Stimulated activated CD4-positive, alpha-beta T cell treated with anti-CD3 and anti-CD28 coated beads, TNF-alpha, amount 100 ng/mL, for 48 hours (primary cell): Measurements from ENCODE around the gene MPV17L2.
"Not testable (repeated sequence)": the region's sequence is repeated elsewhere in the genome, so short reads cannot be mapped to it uniquely, and the experiment has no call there.

Experiments
- DNase-seq, 3 donors: peaks; one replicate each; pipeline ENCODE4 v3.0.0-alpha.2; 2020; ENCODE audit warnings: low read depth in 3 of 3

Gene MPV17L2

GRCh38 chr19:18192673-18193387 is at the start of gene MPV17L2:
Gene MPV17L2, plus strand, starts transcription at chr19:18193218. Its CDS starts 64 bp downstream, at chr19:18193282.
- peak; percentile 96 to 98 (median 97) for DNase-seq

DNA sequence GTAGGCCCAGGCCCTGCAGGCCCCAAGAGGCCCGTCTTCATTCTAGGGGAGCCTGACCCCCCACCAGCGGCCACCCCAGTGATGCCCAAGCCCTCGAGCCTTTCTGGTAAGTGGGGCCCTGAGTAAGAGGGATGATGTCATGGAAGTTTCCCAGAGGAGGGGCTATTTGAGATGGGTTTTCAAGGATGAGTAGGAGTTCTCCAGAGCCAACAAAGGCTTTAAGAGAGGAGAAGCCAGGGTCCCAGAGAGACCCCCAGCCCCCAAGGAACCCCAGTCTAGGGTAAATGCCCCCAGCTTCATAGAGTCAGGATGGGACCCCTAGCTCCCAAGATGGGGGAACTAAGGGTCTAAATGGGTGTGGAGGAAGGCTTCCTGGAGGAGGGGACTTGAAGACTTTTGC is 49.1 kb upstream of the MPV17L2 start:
- no peak for DNase-seq

DNA sequence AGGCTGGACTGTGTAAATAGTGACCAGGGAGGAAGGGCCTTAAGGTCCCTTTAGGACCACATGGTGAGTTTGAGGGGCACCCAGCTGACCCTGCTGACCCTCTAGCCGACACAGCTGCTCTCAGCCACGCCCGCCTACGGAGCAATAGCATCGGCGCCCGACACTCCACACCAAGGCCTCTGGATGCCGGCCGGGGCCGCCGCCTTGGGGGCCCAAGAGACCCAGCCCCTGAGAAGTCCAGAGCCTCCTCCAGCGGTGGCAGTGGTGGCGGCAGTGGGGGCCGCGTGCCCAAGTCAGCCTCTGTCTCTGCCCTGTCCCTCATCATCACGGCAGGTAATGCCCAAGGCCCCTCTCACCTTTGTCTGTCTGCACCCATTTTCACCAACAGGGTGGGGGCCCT is 48.7 kb upstream of the MPV17L2 start:
- no peak for DNase-seq

DNA sequence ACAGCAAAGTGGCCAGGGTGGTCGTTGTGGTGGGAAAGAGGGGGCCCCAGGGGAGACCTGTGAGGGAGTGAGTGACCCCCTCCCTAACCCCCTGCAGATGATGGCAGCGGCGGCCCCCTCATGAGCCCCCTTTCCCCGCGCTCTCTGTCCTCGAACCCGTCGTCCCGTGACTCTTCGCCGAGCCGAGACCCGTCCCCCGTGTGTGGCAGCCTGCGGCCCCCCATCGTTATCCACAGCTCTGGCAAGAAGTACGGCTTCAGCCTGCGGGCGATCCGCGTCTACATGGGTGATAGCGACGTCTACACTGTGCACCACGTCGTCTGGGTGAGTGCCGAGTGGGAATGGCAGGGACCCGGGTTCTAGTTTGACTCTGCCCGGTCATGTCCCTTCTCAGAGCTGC is 48.1 kb upstream of the MPV17L2 start:
- no peak for DNase-seq

DNA sequence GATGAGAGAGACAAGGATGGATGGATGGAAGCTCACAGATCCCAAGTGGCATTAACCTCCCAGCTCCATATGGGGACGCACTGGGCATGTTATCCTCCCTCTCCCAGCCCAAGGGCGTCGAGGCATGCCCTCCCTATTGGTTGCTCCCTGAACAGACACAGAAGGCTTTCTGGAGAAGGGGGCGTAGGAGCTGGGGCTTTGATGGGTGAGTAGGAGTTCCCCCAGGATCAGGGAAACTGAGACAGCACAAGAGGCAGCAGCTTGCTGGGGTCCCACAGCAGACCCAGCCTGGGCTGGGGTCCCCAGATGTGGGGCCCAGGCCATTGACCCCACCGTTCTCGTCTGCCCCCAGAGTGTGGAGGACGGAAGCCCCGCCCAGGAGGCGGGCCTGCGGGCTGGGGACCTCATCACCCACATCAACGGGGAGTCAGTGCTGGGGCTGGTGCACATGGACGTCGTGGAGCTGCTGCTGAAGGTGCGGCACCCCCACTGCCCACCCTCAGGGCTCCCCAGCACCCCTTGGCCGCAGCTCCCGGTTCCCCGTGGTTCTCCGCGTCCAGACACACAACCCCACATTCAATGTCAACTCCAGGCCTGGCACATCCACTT is 47.5 kb upstream of the MPV17L2 start:
- DNase-seq = no peak

DNA sequence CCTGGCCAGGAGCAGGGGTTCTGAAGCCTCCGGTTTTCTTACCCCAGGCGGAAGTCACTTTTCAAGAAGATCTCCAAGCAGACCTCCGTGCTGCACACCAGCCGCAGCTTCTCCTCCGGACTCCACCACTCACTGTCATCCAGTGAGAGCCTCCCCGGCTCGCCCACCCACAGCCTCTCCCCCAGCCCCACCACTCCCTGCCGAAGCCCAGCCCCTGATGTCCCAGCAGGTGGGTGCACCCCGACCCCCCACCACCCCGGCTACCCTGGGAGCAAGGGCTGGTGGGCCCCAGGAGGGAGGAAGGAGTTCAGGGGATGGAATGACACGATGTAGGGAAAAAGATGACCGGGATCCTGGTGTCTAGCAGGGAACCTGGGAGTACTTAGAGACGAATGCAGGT is 45.6 kb upstream of the MPV17L2 start:
- no peak for DNase-seq

GRCh38 chr19:18149596-18149975 is 43.4 kb upstream of the MPV17L2 start:
- no peak for DNase-seq

DNA sequence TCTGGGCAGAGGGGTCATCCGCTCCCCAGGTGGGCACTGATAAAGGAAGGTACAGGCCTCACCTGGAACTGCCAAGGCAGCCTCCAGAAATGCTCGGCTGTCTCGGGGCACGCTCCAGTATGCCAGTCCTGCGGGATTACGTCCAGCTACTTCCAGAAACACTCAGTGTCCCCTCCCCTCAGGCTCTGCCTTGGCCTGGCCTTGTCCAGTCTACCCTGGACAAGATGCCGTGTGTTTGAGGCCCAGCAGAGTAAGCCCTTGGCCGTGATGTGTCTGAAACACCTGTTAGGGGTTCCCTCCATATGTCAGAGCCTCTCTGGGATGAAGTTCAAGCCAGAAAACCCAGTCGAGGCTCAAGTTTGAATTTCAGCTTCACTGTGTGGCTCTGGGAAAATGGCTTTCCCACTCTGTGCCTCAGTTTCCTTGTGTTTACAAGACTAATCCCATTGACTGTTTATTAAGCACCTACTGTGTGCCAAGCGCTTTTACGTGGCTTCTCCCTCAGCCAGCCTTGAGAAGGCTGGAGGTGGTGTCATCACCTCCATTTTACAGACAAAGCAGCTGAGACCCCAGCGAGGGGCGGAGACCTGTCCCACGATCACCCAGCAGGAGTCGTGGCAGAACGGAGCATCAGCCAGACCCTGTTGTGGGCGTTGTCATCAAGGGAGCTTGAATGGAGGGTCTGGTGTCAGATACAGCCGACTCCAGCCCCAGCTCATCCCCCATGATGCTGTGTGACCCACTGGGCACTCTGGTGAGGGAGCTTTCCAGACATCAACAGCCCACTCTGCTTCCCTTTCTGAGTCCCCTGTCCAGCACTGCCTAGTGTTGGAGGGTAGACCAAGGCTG is 42.0 kb upstream of the MPV17L2 start:
- DNase-seq = no peak

- DNase-seq = peak; percentile 96 to 98 (median 97)
These were observed 40.6 kb upstream of the MPV17L2 start for GRCh38 chr19:18152442-18152816.

DNA sequence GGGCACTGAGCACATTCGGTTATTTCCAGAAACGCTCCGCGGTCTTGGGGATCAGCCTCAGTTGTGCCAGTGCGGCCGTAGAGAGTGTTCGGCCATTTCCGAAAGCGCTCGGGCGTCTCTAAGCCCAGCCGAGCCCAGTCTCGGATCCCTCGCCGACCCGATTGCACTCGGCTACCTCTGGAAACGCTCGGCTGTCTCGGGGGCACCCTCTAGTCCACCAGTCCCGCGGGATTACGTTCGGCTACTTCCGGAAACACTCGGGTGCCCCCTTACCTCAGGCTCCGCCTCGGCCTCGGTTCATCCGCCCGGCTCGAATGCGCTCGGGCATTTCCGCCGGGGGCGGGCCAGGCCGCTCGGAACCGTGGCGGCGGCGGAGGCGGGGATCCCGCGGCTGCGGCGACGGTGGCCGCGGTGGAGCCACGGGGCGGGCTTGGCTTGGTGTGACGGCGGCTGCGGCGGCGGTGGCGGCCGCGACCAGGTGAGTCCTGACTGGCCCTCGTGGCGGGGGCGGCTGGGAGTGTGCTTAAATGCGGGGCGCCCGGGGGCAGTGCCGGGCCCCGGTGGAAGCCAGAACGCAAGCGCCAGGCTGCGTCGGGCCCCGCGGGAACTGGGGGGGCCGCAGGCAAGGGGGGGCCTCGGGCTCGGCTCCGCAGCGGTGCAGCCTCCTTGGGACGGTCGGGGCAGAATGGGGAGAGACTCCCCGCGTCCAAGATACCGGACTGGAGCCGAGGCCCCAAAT is 40.0 kb upstream of the MPV17L2 start, which contains the start of gene PIK3R2:
TSS of gene PIK3R2 (plus strand) at position 347 of the 739 bp plus-strand sequence. CDS start 2,717 bp downstream, outside the sequence.
- peak; percentile 100 for DNase-seq

- peak in 1 of 3 donors; percentile 31 for DNase-seq
These were observed 39.4 kb upstream of the MPV17L2 start for GRCh38 chr19:18153556-18154134.

GRCh38 chr19:18155095-18156087 is 37.6 kb upstream of the MPV17L2 start:
- DNase-seq = no peak

GRCh38 chr19:18156268-18156667 is 36.8 kb upstream of the MPV17L2 start:
- no peak for DNase-seq

DNA sequence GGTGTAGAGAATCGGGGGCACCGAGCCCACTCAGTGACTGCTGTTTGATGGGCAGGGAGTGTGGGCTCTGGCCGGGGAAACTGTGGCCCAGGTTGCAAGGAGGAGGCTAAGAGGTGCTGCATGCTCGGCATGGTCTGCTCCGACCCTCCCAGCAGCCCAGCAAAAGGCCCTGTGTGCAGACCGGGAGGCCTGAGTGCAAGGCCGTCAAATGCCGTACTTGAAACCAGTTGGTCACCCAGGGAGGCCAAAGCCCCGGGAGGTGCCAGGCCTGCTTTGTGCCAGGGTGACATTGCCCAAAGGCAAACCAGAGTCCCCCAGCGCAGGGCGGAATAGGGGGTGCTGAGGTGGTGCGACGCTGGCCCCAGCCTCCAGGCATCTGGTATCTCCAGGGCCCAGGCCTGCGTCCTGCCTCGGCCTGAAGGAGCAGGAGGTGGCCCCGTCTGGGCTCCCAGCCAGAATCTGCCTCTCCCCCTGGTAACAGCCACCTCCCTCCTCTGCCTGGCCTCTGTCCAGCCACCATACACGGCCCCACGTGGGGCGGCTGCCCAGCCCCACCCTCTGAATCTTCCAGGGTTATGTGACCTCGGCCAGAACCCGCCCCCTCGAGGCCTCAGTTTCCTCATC is 36.1 kb upstream of the MPV17L2 start:
- DNase-seq = no peak

- no peak for DNase-seq
These were observed 35.5 kb upstream of the MPV17L2 start for GRCh38 chr19:18157465-18158063.

- DNase-seq = no peak
These were observed 34.6 kb upstream of the MPV17L2 start for GRCh38 chr19:18158467-18158866.

- not testable (repeated sequence) for DNase-seq
These were observed 33.9 kb upstream of the MPV17L2 start for GRCh38 chr19:18159059-18159616.

DNA sequence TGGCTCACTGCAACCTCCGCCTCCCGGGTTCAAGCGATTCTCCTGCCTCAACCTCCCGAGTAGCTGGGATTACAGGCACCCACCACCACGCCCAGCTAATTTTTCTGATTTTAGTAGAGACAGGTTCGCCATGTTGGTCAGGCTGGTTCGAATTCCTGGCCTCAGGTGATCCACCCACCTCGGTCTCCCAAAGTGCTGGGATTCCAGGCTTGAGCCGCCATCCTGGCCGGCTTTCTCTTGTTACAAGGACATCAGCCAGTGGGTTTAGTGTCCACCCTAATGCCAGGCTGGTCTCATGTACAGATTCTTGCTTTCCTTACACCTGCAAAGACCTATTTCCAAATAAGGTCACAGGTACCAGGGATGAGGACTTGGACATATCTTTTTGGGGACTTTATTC is 33.2 kb upstream of the MPV17L2 start:
- DNase-seq = no peak

DNA sequence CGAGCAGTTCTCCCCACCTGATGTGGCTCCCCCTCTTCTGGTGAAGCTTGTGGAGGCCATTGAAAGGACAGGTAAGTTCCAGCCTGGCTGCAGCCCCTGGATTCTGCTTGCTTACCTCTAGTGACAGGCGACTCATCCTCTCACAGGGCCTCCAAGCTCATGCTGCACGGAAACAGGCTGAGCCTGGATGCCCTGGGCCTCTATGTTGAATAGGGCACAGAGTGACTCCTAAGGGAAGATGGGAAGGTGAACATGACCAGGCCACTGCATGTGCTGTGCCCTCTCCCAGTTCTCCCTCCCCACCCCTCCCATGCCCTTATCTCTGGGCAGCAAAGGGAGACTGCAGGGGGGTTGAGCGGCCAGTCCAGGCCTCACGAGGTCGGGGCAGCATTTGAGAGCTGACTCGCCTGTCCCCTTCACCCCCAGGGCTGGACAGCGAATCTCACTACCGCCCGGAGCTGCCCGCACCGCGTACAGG is 32.5 kb upstream of the MPV17L2 start:
- no peak for DNase-seq
